H1 (cell line): ENCODE data around the gene KIF13A. TPM values are rescaled to one million over a fixed set of nuclear protein-coding genes. Genes with fewer than 3 reads are reported as not detected.

Experiments used
- CHD7 ChIP-seq: fragments of 300-600 bp; sonication (generic); IDR thresholded peaks from 2 replicates; pipeline ENCODE4 v1.7.1; 2012; ENCODE audit warnings: low read length, moderate library complexity, mild to moderate bottlenecking, inconsistent platforms; ENCODE audit not compliant: insufficient replicate concordance
- MAFK ChIP-seq: IDR thresholded peaks from 2 replicates; pipeline ENCODE4 v1.6.1; 2012; ENCODE audit warnings: low read depth, mild to moderate bottlenecking, improper control_type of control experiment, low read length
- polyA plus RNA-seq, 7 experiments: library from polyadenylated mRNA; depleted of rRNA in 3 of 7; stranded (reverse) in 5 of 7; unstranded in 2 of 7; fragments of >200 nt in 5 of 7; fragments of 200-250 nt in 2 of 7; gene quantifications; 1 replicate in 5 of 7; 2 replicates in 1 of 7; 4 replicates in 1 of 7; pipeline versions ENCODE4 v1.2.1 to v1.2.3, GENCODE V29; 2011 to 2013; ENCODE audit warnings: missing spikeins in 2 of 7, mixed read lengths in 2 of 7
- total RNA-seq: library from RNA; stranded (reverse); fragmentation: NEBNext Ultra II Directional; extraction: Animal tissue kit (Norgen Biotek cat#: 25700); gene quantifications from 2 replicates; pipeline ENCODE4 v1.2.1, GENCODE V29; 2021

The KIF13A gene
- total and polyA plus RNA-seq, 2 of the 8 experiments (the other 6 are each of a cell fraction or from before 2014, with no cell fraction given), result 14.7 to 40.8 TPM

GRCh38 chr6:17758119-17758518 is 229.3 kb downstream of the KIF13A start (continued):
- TF ChIP-seq CHD7, result no peak
- TF ChIP-seq MAFK, result no peak
